Type B pancreatic cell (in vitro differentiated cells): ENCODE results near the gene SURF6. TPM values are rescaled to one million over a fixed set of nuclear protein-coding genes. Genes with fewer than 3 reads are reported as not detected.

Experiments used
- DNase-seq: peaks from one replicate; pipeline ENCODE4 v3.0.0; 2021; ENCODE audit warnings: mixed read lengths; ENCODE audit not compliant: unreplicated experiment; ENCODE audit errors: extremely low spot score
- H3K27ac Mint-ChIP-seq: 2 replicates; pipeline ENCODE4 v1.8.0; 2021; ENCODE audit warnings: mild to moderate bottlenecking, mixed read lengths
- H3K27me3 Mint-ChIP-seq: 2 replicates; pipeline ENCODE4 v1.8.0; 2021; ENCODE audit warnings: mixed read lengths
- H3K36me3 Mint-ChIP-seq: 2 replicates; pipeline ENCODE4 v1.8.0; 2021; ENCODE audit warnings: mixed read lengths
- H3K4me1 Mint-ChIP-seq: one replicate; pipeline ENCODE4 v1.8.0; 2021; ENCODE audit warnings: mixed read lengths; ENCODE audit not compliant: unreplicated experiment
- H3K4me3 Mint-ChIP-seq: 2 replicates; pipeline ENCODE4 v1.8.0; 2021; ENCODE audit warnings: mild to moderate bottlenecking, mixed read lengths
- H3K9me3 Mint-ChIP-seq: 2 replicates; pipeline ENCODE4 v1.8.0; 2021; ENCODE audit warnings: mixed read lengths
- CTCF ChIP-seq: fragments of 200-600 bp; sonication (generic); conservative IDR thresholded peaks from 2 replicates; pipeline ENCODE4 v1.5.0; 2021; ENCODE audit warnings: antibody characterized with exemption, mild to moderate bottlenecking
- total RNA-seq: library from RNA; stranded (reverse); gene quantifications from 2 replicates; pipeline ENCODE4 v1.2.1, GENCODE V29; 2021; ENCODE audit warnings: low replicate concordance

The SURF6 gene
- total RNA-seq, 1 donor from 2014 or later, result 24.9 TPM

DNA sequence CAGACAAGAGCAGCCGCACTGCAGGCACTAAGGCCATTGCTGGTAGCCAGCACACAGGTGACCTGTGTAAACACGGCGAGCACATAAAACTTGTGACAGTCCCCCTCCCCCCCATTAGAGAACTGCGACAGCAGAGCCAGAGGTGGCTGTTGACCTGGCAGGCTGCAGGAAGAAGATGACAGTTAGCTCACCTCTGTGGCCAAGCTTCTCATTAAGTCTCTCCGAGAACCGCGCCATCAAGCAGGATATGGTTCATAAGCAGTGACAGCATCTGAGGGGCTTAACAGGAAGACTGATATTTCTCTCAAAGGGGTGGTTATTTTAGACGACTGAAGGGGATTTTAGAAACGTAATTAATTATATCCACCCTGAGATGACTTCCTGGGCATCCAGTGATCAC lies 34.7 kb upstream of the SURF6 start:
- H3K27ac Mint-ChIP-seq, result peak overlapping the region; percentile 84
- H3K36me3 Mint-ChIP-seq, result peaks cover 15% of the 10 kb centered on the region
- H3K4me3 Mint-ChIP-seq, result peak overlapping the region; percentile 73
- DNase-seq, result no peak
- H3K4me1 Mint-ChIP-seq, result peaks cover 52% of the 10 kb centered on the region
- TF ChIP-seq CTCF, result no peak
- H3K9me3 Mint-ChIP-seq, result no peaks in the 10 kb centered on the region
- H3K27me3 Mint-ChIP-seq, result no peaks in the 10 kb centered on the region

GRCh38 chr9:133369933-133370332 lies 33.9 kb upstream of the SURF6 start:
- no peak overlapping the region for H3K4me3 Mint-ChIP-seq
- no peaks in the 10 kb centered on the region for H3K9me3 Mint-ChIP-seq
- no peaks in the 10 kb centered on the region for H3K27me3 Mint-ChIP-seq
- H3K36me3 Mint-ChIP-seq, result peaks cover 12% of the 10 kb centered on the region
- no peak for TF ChIP-seq CTCF
- peaks cover 50% of the 10 kb centered on the region for H3K4me1 Mint-ChIP-seq
- H3K27ac Mint-ChIP-seq, result peak overlapping the region; percentile 84
- DNase-seq, result no peak

DNA sequence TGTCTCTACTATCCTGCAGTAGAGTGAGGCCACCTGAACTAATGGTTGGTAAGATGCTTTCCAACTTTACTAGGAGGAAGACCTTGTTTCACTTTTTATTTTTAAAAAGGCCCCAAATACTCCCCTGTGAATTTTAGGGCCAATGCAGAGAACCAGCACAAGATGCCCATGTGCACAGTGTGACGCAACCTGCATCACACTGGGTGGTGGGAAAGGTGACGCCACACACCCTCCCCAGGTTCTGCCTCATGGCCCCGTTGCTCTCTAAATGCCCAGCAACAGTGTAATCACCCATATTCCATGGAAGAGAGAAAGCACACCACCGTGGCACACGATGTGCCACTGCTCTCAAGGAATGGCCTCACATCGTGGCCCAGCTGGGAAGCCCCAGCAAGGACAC lies 33.4 kb upstream of the SURF6 start:
- Mint-ChIP-seq H3K9me3 (no peaks in the 10 kb centered on the region), H3K36me3 (peaks cover 11% of the 10 kb centered on the region), H3K4me3 (peak overlapping the region; percentile 14)

DNA sequence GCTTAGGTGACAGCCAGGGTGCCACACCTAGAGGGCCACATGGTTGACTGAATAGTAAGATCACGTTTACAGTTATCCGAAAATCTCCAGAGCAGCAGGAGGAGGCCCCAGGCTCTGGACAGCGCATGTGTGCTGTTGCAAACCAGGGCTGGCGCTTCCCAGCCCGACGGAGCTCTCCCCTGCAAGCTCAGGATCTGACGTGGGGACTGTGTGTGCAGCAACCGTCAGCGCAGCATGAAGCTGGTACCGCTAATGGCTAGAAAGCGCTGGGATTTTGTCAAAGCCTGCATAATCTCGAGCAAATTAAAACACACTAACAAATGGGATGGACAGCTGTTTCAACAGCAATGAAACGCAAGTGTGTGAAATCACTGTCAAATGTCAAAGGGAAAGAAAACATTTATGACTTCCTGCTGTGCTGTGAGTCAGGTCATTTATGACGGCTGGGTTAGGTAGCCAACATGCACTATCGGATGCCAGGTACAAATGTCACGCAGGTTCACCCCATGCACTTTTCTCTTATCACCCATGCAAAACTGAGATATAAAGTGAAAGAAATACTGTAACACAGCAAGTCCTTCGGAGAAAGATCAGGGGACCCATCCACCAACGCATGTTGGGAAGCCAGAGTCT lies 32.4 kb upstream of the SURF6 start:
- Mint-ChIP-seq H3K4me3 (peak overlapping the region; percentile 51), H3K36me3 (peaks cover 15% of the 10 kb centered on the region), H3K9me3 (no peaks in the 10 kb centered on the region), H3K27me3 (no peaks in the 10 kb centered on the region), H3K27ac (peak overlapping the region; percentile 84), H3K4me1 (peaks cover 50% of the 10 kb centered on the region)
- DNase-seq, result no peak
- no peak for TF ChIP-seq CTCF

More for the DNA sequence above, 33.4 kb upstream of the SURF6 start:
- no peak for DNase-seq
- no peak for TF ChIP-seq CTCF
- Mint-ChIP-seq H3K27me3 (no peaks in the 10 kb centered on the region), H3K4me1 (peaks cover 45% of the 10 kb centered on the region), H3K27ac (peak overlapping the region; percentile 84)

- H3K9me3 Mint-ChIP-seq, result no peaks in the 10 kb centered on the region
- H3K27me3 Mint-ChIP-seq, result no peaks in the 10 kb centered on the region
- TF ChIP-seq CTCF, result no peak
- H3K27ac Mint-ChIP-seq, result no peak overlapping the region
- H3K4me1 Mint-ChIP-seq, result peaks cover 50% of the 10 kb centered on the region
- DNase-seq, result no peak
- H3K36me3 Mint-ChIP-seq, result peaks cover 15% of the 10 kb centered on the region
- H3K4me3 Mint-ChIP-seq, result no peak overlapping the region
These were observed 31.8 kb upstream of the SURF6 start for GRCh38 chr9:133367778-133368177.
